AG20443 (cell line): ENCODE data around the gene COL15A1.

ENCODE experiments used
- DNase-seq: peaks from one replicate; pipeline ENCODE4 v3.0.0; 2012; ENCODE audit warnings: low spot score, mixed read lengths

COL15A1 gene

GRCh38 chr9:98949565-98949964 is 5.9 kb downstream of the COL15A1 start:
- no peak for DNase-seq

GRCh38 chr9:98950262-98950661 is 6.6 kb downstream of the COL15A1 start:
- DNase-seq, result no peak

- no peak for DNase-seq
Measured at GRCh38 chr9:98951967-98952366, 8.3 kb downstream of the COL15A1 start.

GRCh38 chr9:98953581-98954243 is 10.0 kb downstream of the COL15A1 start:
- DNase-seq, result no peak

- no peak for DNase-seq
Measured at GRCh38 chr9:98954244-98954610, 10.5 kb downstream of the COL15A1 start.

- DNase-seq, result no peak
Measured at GRCh38 chr9:98955259-98955658, 11.6 kb downstream of the COL15A1 start.

- DNase-seq, result no peak
Measured at GRCh38 chr9:98957826-98958225, 14.1 kb downstream of the COL15A1 start.

DNA sequence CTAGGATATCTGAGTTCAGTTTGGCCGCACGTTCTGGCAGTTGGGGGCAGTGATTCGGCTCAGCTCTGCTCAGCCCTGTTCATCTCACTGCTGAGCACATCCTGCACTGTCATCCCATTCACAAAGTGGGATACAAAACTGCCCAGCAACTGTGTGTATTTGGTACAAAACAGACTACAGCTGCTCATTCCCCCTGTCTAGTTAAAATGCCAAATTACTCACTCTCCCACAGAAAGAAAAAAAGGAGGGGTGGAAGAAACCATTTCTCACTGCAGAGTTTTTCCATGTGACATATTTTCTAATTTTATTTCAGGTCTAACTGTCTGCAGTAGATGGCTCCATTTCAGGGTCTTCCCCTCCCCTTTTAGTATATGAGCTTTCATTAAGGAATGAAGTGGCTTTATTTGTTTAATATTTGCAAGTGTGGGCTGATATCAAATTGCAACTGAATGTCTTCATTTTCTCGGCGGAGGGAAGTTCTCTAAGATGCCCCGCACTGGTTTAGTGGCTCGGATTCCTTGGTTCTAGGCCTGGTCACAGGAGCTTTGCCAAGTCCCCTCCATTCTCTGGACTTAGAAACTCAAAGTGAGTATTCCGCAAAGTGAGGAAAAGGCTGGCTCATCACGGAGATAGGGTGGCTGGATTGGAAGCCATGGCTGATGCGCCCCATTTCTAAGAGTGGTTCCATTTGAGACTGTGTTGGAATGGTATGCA is 14.7 kb downstream of the COL15A1 start:
- peak; percentile 93 for DNase-seq

- DNase-seq, result no peak
Measured at GRCh38 chr9:98960409-98960808, 16.7 kb downstream of the COL15A1 start.

GRCh38 chr9:98961513-98962180 is 17.9 kb downstream of the COL15A1 start:
- DNase-seq, result no peak

- DNase-seq, result peak; percentile 77
Measured at GRCh38 chr9:98962181-98962560, 18.5 kb downstream of the COL15A1 start.

GRCh38 chr9:98962861-98963260 is 19.2 kb downstream of the COL15A1 start:
- peak; percentile 36 for DNase-seq

DNA sequence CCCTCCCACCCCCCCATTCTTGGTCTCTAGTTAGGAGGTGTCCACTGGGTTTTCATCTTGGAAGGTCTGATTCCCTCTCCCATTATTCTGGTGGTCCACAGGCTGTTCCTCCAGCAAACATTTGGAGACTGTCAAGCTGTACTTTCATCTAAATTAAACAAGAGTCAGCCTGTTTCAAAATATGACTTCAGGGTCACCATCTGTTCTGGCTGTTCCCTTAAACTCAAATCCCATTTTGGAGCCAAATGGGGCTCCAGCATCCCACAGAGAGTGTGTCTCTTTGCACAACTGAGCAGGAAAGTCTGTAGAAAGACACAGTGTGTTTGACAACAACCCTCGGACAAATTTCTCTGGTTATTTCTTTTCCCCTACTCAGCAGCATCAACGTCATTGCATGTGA is 20.5 kb downstream of the COL15A1 start:
- no peak for DNase-seq

GRCh38 chr9:98964911-98965336 is 21.2 kb downstream of the COL15A1 start:
- no peak for DNase-seq

DNA sequence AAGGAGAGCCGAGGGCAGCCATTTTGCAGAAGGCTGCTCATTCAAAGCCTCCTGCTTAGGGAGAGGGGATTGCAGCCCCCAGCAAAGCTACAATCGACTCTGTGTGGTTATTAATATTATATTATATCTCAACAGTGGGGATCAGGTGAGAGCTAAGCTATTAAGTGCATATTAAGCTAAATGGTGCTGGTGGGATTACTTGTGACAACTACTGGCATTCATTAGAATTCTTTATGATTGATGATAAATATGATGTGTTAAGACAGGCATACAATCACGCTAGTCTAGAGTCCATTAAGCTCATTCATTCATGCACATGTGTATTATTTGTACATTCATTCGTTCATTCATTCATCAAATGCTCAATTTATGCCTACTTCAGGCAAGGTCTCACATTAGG is 23.0 kb downstream of the COL15A1 start:
- DNase-seq, result no peak

DNA sequence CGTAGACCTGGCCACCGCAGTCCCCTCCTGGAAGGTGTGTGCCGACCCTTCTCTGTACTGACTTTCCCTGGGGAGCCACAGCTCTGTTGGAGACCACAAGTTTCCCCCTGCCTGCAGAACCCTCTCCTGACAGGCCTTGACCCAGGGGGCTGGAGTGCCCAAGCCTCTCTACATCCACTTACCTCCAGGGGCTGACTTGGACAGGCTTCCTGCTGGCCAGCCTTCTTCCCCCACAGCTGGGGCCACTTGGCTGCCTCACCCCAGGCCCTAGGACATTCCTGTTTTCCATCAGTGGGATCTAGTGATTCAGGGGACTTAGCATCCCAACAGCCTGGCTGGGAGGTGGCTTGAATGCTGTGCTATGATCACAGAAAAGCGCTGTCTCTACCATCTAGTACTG is 23.6 kb downstream of the COL15A1 start:
- DNase-seq, result no peak

GRCh38 chr9:98967680-98968079 is 24.0 kb downstream of the COL15A1 start:
- no peak for DNase-seq

DNA sequence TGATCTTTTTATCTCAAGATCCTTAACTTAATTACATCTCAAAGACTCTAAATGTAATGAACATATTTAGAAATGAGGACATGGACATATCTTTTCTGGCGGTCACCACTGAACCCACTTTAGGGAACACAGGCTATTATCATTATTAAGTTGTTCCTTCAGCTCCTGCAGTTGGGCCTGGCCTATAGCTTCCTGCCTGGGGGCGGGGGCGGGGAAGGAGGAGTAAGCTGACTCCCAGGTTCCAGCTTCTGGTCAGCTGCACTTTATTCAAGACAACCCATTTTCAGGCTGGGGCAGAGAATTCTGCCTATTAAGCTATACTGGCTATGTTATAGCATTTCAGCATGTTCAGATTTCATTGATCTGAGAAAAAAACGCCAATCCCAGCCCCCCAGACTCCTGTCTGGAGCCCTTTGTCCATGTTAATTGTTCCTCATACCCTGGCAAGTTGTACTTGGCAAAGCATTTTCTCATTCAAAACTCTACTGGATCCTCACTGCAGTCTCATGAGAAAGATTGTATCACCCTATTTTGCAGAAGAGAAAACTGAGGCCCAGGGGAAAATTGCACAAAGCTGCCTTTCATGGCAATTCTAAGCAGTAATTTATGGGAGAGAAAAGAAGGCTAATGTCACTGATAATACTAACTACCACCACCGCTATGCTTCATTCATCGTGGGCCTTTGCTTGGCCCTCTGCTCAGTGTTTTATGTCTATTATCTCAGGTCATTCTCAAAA is 25.1 kb downstream of the COL15A1 start:
- DNase-seq, result no peak

DNA sequence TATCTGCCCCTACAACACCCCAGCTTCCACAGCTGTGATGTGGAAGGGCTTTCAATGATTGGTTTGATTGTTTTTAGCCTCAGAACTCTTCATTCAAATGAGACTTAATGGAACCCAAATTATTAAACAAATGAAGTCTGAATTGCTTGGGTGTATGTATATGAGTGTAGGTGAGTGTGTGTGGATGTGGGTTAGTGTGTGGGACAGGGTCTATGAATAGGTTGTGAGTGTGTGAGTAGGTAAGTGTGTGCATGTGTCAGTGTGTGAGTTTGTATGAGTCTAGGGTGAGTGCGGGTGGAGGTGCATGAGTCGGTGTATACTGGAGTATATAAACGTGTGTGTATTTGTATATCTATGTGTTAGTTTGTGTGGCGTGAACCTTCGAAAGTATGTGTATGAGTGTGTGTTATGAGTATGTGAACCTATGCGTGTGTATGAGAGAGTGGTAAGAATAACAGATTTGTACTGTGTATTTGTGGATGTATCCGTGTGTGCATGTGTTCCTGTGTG is 26.9 kb downstream of the COL15A1 start:
- no peak for DNase-seq

DNA sequence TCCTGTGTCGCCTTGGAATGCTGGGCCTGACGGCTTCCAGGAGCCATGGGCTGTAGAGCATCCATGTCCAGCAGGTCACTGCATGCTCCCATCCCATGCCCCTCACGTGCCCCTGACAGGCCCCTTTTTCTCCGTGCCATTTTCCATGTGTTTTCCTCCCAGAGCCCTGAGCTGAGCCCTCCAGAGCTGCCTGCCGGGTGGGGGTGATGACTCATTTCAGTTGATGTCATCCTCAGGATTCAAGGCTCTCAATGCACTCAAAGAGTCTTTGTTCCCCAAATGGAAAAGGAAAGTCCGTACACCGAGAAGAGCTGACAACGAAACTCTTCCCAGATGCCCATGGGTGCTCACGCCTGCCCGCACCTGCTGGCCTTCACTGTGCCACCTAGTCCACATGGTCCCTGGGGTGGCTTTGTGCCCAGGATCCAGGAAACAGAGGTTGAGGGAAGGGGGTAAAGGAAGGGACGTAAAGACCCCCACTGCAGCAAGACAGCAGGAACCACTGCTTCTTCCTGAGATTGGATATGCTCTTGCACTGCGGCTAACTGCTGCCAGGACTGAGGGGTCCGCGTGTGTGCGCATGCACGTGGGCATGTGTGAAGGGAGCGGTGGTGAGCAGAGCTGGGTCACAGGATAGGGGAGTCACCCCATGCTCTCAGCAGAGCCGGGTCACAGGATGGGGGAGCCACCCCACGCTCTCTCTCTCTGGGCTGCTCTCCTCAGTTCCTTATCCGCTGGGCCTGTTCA is 27.6 kb downstream of the COL15A1 start:
- peak; percentile 90 for DNase-seq

- no peak for DNase-seq
Measured at GRCh38 chr9:98971915-98972223, 28.2 kb downstream of the COL15A1 start.

DNA sequence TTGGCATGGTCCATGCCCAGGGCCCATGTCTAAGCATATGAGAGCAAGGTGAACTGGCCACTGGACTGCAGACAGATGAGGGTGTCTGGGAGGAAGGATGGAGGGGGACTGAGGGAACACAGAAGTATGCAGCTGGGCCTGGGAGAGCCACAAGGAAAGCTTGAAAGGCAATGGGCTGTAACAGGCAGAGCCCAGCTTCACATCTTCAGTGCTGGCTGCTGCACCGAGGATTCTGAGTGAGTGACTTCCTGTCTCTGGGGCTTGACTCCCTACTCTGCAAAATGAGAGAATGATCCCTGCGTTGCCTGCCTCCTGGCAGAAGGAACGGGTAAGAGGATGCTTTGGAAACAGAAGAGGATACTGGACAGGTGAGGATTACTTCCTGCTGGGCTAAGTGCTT is 29.0 kb downstream of the COL15A1 start:
- DNase-seq, result no peak
